Activated naive CD4-positive, alpha-beta T cell treated with anti-CD3 and anti-CD28 coated beads, Interleukin-2, amount 50 U/mL, for 72 hours (primary cell): Measurements from ENCODE around the gene PRDX2. TPM values are rescaled to one million over a fixed set of nuclear protein-coding genes. Genes with fewer than 3 reads are reported as not detected.

Experiments used
- ATAC-seq, 2 donors: fragments of 150-1000 bp; cut with Tn5 transposase; 2 replicates each; pipeline ENCODE4 v1.10.0; 2021; ENCODE audit warnings: mild to moderate bottlenecking in 2 of 2, moderate library complexity in 2 of 2
- DNase-seq, 2 donors: peaks; one replicate each; pipeline ENCODE4 v3.0.0; 2021 to 2022; ENCODE audit warnings: low spot score in 2 of 2
- H3K27ac Mint-ChIP-seq, 2 donors: one replicate each; pipeline ENCODE4 v1.8.0; 2022; ENCODE audit warnings: mild to moderate bottlenecking in 2 of 2, mixed read lengths in 2 of 2
- H3K36me3 Mint-ChIP-seq, 2 donors: one replicate each; pipeline ENCODE4 v1.8.0; 2022; ENCODE audit warnings: mixed read lengths in 2 of 2
- H3K9me3 Mint-ChIP-seq, 2 donors: one replicate each; pipeline ENCODE4 v1.8.0; 2022; ENCODE audit warnings: mixed read lengths in 2 of 2
- total RNA-seq, 2 donors: library from RNA; stranded (reverse); gene quantifications; one replicate each; pipeline ENCODE4 v1.2.3, GENCODE V29; 2022

The PRDX2 gene
- total RNA-seq, 2 donors from 2014 or later: 317 to 357 TPM

GRCh38 chr19:12778017-12778904 lies 23.3 kb downstream of the PRDX2 start:
- DNase-seq (peak; percentile 54 to 64), ATAC-seq (peak in 1 of 2 donors; percentile 20)
- Mint-ChIP-seq H3K36me3 (peaks cover 0 to 5% of the 10 kb centered on the region in 2 donors), H3K9me3 (no peaks in the 10 kb centered on the region), H3K27ac (peak overlapping the region; percentile 86 to 87)

GRCh38 chr19:12777217-12778016 lies 24.2 kb downstream of the PRDX2 start:
- DNase-seq (peak; percentile 81 to 94), ATAC-seq (peak; percentile 45 to 47)
- H3K36me3 Mint-ChIP-seq: peaks cover 0 to 5% of the 10 kb centered on the region in 2 donors
- peak overlapping the region; percentile 86 to 87 for H3K27ac Mint-ChIP-seq
- no peaks in the 10 kb centered on the region for H3K9me3 Mint-ChIP-seq

GRCh38 chr19:12774588-12775555 lies 26.7 kb downstream of the PRDX2 start, which contains the start of gene HOOK2:
TSS of gene HOOK2 (minus strand) at chr19:12775552. CDS start at chr19:12775449, 103 bp downstream.
- peak within 1 kb of the TSS; percentile 30 to 74 for H3K27ac Mint-ChIP-seq
- DNase-seq (no peak), ATAC-seq (no peak)
- no peaks in the 10 kb centered on the region for H3K9me3 Mint-ChIP-seq
- peaks cover 0 to 5% of the 10 kb centered on the region in 2 donors for H3K36me3 Mint-ChIP-seq

- ATAC-seq: no peak
- DNase-seq: no peak
- Mint-ChIP-seq H3K9me3 (no peaks in the 10 kb centered on the region), H3K36me3 (peaks cover 0 to 4% of the 10 kb centered on the region in 2 donors), H3K27ac (no peak overlapping the region)
Measured at GRCh38 chr19:12773571-12773970, 28.0 kb downstream of the PRDX2 start.

GRCh38 chr19:12772323-12772722 lies 29.3 kb downstream of the PRDX2 start:
- Mint-ChIP-seq H3K27ac (no peak overlapping the region), H3K9me3 (no peaks in the 10 kb centered on the region), H3K36me3 (no peaks in the 10 kb centered on the region)
- DNase-seq (no peak), ATAC-seq (no peak)

- Mint-ChIP-seq H3K27ac (no peak overlapping the region), H3K36me3 (no peaks in the 10 kb centered on the region), H3K9me3 (no peaks in the 10 kb centered on the region)
- ATAC-seq (no peak), DNase-seq (no peak)
Measured at GRCh38 chr19:12770922-12771321, 30.7 kb downstream of the PRDX2 start.

DNA sequence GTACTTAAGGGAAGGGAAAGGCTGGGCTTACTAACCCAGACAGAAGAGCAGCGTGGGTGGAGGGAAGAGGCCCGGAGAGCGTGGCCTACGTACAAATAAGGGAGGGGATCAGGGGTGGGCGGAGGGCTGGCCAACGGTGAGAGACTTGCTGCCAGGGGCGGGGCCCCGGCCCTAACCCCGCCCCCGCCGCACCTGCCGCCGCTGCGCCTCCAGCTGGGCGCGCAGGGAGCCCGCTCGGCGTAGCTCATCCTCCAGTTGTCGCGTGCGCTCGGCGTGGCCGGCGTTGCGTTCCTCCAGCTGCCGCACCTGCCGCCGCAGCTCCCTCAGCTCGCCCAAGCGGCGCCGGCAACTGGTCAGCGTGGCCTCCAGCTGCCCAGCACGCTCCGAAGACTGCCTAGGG lies 31.9 kb downstream of the PRDX2 start:
- ATAC-seq (peak; percentile 55 to 65), DNase-seq (no peak)
- Mint-ChIP-seq H3K36me3 (no peaks in the 10 kb centered on the region), H3K27ac (no peak overlapping the region), H3K9me3 (no peaks in the 10 kb centered on the region)

- H3K27ac Mint-ChIP-seq: no peak overlapping the region
- ATAC-seq: no peak
- no peak for DNase-seq
- H3K36me3 Mint-ChIP-seq: no peaks in the 10 kb centered on the region
- no peaks in the 10 kb centered on the region for H3K9me3 Mint-ChIP-seq
Measured at GRCh38 chr19:12767666-12768065, 33.9 kb downstream of the PRDX2 start.

DNA sequence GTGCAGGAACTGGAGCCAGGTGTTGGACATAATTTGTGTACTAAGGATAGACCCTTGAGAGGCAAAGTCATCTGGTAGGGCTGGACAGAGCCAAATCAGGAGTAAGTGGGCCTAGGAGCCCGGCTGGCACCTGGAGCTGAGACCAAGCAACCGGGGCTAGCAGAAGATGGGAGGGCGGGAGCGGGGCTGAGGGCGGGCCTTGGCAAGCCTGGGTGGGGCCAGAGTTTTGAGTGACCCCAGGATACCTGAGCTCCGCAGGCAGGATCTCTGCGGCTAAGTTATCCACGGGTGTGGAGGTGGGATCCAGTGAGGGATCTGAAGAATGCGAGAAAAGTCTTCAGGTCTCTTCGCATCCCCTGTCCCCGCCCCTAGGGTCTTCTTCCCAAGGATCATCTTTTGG lies 34.5 kb downstream of the PRDX2 start:
- DNase-seq (no peak), ATAC-seq (no peak)
- Mint-ChIP-seq H3K36me3 (no peaks in the 10 kb centered on the region), H3K9me3 (no peaks in the 10 kb centered on the region), H3K27ac (no peak overlapping the region)

- peak; percentile 91 to 92 for ATAC-seq
- no peaks in the 10 kb centered on the region for H3K36me3 Mint-ChIP-seq
- no peaks in the 10 kb centered on the region for H3K9me3 Mint-ChIP-seq
- no peak overlapping the region for H3K27ac Mint-ChIP-seq
- DNase-seq: peak; percentile 82 to 94
Measured at GRCh38 chr19:12766051-12766521, 35.5 kb downstream of the PRDX2 start.

- DNase-seq: no peak
- no peak overlapping the region for H3K27ac Mint-ChIP-seq
- H3K9me3 Mint-ChIP-seq: no peaks in the 10 kb centered on the region
- no peak for ATAC-seq
- H3K36me3 Mint-ChIP-seq: no peaks in the 10 kb centered on the region
Measured at GRCh38 chr19:12764698-12765097, 36.9 kb downstream of the PRDX2 start.

GRCh38 chr19:12763100-12763499 lies 38.5 kb downstream of the PRDX2 start:
- H3K9me3 Mint-ChIP-seq: no peaks in the 10 kb centered on the region
- no peaks in the 10 kb centered on the region for H3K36me3 Mint-ChIP-seq
- no peak overlapping the region for H3K27ac Mint-ChIP-seq
- DNase-seq (no peak), ATAC-seq (no peak)

DNA sequence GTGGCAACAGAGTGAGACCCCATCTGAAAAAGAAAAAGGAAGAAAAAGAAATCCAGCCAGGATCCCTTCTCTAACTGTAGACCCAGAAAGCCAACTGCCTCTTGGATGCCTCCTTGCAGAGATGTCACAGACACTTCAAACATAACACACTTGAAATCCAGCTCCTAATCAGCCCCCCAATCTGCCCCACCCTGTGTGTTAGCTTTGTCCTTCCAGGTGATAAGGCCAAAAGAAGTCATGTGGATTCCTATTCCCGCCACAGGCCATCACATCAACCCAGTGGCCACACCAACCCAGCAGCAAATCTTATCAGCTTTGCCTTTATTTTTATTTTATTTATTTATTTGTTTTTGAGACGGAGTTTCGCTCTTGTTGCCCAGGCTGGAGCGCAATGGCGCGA lies 41.9 kb downstream of the PRDX2 start:
- Mint-ChIP-seq H3K9me3 (no peaks in the 10 kb centered on the region), H3K27ac (no peak overlapping the region), H3K36me3 (no peaks in the 10 kb centered on the region)
- DNase-seq: no peak
- ATAC-seq: no peak

- DNase-seq (peak; percentile 82 to 86), ATAC-seq (peak; percentile 87 to 92)
- Mint-ChIP-seq H3K27ac (no peak overlapping the region), H3K9me3 (no peaks in the 10 kb centered on the region), H3K36me3 (no peaks in the 10 kb centered on the region)
Measured at GRCh38 chr19:12757544-12758274, 43.9 kb downstream of the PRDX2 start.

GRCh38 chr19:12756150-12756883 lies 45.3 kb downstream of the PRDX2 start:
- no peak for ATAC-seq
- H3K27ac Mint-ChIP-seq: no peak overlapping the region
- no peak for DNase-seq
- H3K9me3 Mint-ChIP-seq: no peaks in the 10 kb centered on the region
- no peaks in the 10 kb centered on the region for H3K36me3 Mint-ChIP-seq
